Sigmoid colon (tissue), 7 donors: ENCODE results near the gene COL25A1. TPM values are rescaled to one million over a fixed set of nuclear protein-coding genes. Genes with fewer than 3 reads are reported as not detected.
"Not testable (repeated sequence)": the region's sequence is repeated elsewhere in the genome, so short reads cannot be mapped to it uniquely, and the experiment has no call there.

Experiments used
- DNase-seq: peaks from one replicate; pipeline ENCODE4 v3.0.0-alpha.2; 2019
- H3K27ac ChIP-seq, 4 donors: fragments of 200-600 bp; sonication (generic); one replicate each; pipeline ENCODE4 v1.5.1; 2016 to 2019; ENCODE audit warnings: mild to moderate bottlenecking in 1 of 4
- H3K27me3 ChIP-seq, 3 donors: fragments of 200-600 bp; sonication (generic); one replicate each; pipeline ENCODE4 v1.5.1; 2019; ENCODE audit warnings: mild to moderate bottlenecking in 1 of 3
- H3K36me3 ChIP-seq, 4 donors: fragments of 200-600 bp; sonication (generic); one replicate each; pipeline ENCODE4 v1.5.1; 2016 to 2019
- H3K4me1 ChIP-seq, 4 donors: fragments of 200-600 bp; sonication (generic); one replicate each; pipeline ENCODE4 v1.5.1; 2017 to 2019
- H3K4me3 ChIP-seq, 4 donors: fragments of 200-600 bp; sonication (generic); one replicate each; pipeline ENCODE4 v1.5.1; 2017 to 2019; ENCODE audit warnings: mild to moderate bottlenecking in 2 of 4, moderate library complexity in 1 of 4
- H3K9me3 ChIP-seq, 4 donors: fragments of 200-600 bp in 3 of 4; sonication (generic) in 3 of 4; one replicate each; pipeline versions ENCODE4 v1.5.1 to v1.6.1; 2013 to 2019
- CTCF ChIP-seq, 4 experiments: fragments of 450-650 bp in 3 of 4; fragments of 200-600 bp in 1 of 4; IDR thresholded peaks; one replicate each; pipeline ENCODE4 v1.5.1; 2016 to 2019; ENCODE audit warnings: antibody characterized with exemption in 4 of 4, mild to moderate bottlenecking in 3 of 4, moderate library complexity in 2 of 4
- EP300 ChIP-seq, 4 donors: sonication (generic); formaldehyde crosslinking; IDR thresholded peaks; one replicate each; pipeline ENCODE4 v1.6.1; 2017; ENCODE audit warnings: antibody characterized with exemption in 4 of 4
- POLR2A ChIP-seq, 2 donors: fragments of 450-650 bp; IDR thresholded peaks; one replicate each; pipeline ENCODE4 v1.6.1; 2016; ENCODE audit warnings: antibody characterized with exemption in 2 of 2, mild to moderate bottlenecking in 2 of 2, moderate library complexity in 2 of 2
- POLR2AphosphoS5 ChIP-seq, 4 donors: sonication (generic); formaldehyde crosslinking; IDR thresholded peaks; one replicate each; pipeline ENCODE4 v1.6.1; 2017; ENCODE audit warnings: antibody characterized with exemption in 4 of 4
- WGBS, 2 donors: extraction: QIAGEN DNeasy Blood & Tissue Kit; methylation state at CpG; one replicate each; pipeline ENCODE4 v1.1.7; 2013; 5-methylcytosine and 5-hydroxymethylcytosine counted together
- intact Hi-C: fragments of 100-400 bp; cut with DNase I; formaldehyde crosslinking; loops from one replicate; pipeline ENCODE4 v1.15.1; 2023
- polyA plus RNA-seq, 3 donors: library from polyadenylated mRNA; stranded (reverse); fragments of 200-250 nt; gene quantifications; one replicate each; pipeline ENCODE4 v1.2.3, GENCODE V29; 2013
- total RNA-seq, 4 donors: library from RNA; depleted of rRNA; stranded (reverse); fragments of >200 nt; gene quantifications; one replicate each; pipeline ENCODE4 v1.1.0, GENCODE V29; 2016
- donor health status: healthy with polysubstance abuse.
- donor health status: Bipolar disorder and iron deficiency.
- donor health status: healthy.

The COL25A1 gene
- total and polyA plus RNA-seq, 7 donors, result 0.15 to 1.4 (median 0.41) TPM; not detected in 2

GRCh38 chr4:109077505-109077904 lies 225.0 kb downstream of the COL25A1 start:
- Histone ChIP-seq H3K4me3 (no peak overlapping the region), H3K36me3 (no peaks in the 10 kb centered on the region), H3K27me3 (no peaks in the 10 kb centered on the region), H3K27ac (no peak overlapping the region), H3K4me1 (peaks cover 0 to 12% (median 4%) of the 10 kb centered on the region in 4 donors), H3K9me3 (no peaks in the 10 kb centered on the region)
- WGBS, 2 donors, result 83 to 91% methylated on average over 3 of the region's 3 CpGs
- TF ChIP-seq CTCF (IDR thresholded peaks at IDR 0.05), result no peak
- TF ChIP-seq POLR2A (IDR thresholded peaks at IDR 0.05), result no peak
- no peak for TF ChIP-seq POLR2AphosphoS5 (IDR thresholded peaks at IDR 0.05)
- no peak for TF ChIP-seq EP300 (IDR thresholded peaks at IDR 0.05)
- DNase-seq, result no peak
- intact Hi-C loops, result no loop called here

GRCh38 chr4:109076709-109077108 lies 225.7 kb downstream of the COL25A1 start:
- intact Hi-C loops, H3K27me3 ChIP-seq, H3K27ac ChIP-seq, H3K36me3 ChIP-seq, H3K4me3 ChIP-seq, DNase-seq, H3K9me3 ChIP-seq: not testable (repeated sequence)
- peaks cover 0 to 12% (median 4%) of the 10 kb centered on the region in 4 donors for H3K4me1 ChIP-seq
- WGBS, 2 donors, result 95 to 96% methylated on average over 4 of the region's 4 CpGs

GRCh38 chr4:109075621-109076020 lies 226.8 kb downstream of the COL25A1 start:
- Histone ChIP-seq H3K4me1 (peaks cover 0 to 12% (median 4%) of the 10 kb centered on the region in 4 donors), H3K36me3 (no peaks in the 10 kb centered on the region), H3K27ac (no peak overlapping the region), H3K27me3 (no peaks in the 10 kb centered on the region), H3K4me3 (no peak overlapping the region), H3K9me3 (no peaks in the 10 kb centered on the region)
- WGBS, 2 donors, result 79 to 84% methylated on average over 3 of the region's 3 CpGs
- TF ChIP-seq CTCF (IDR thresholded peaks at IDR 0.05), result no peak
- TF ChIP-seq POLR2A (IDR thresholded peaks at IDR 0.05), result no peak
- TF ChIP-seq EP300 (IDR thresholded peaks at IDR 0.05), result no peak
- no peak for TF ChIP-seq POLR2AphosphoS5 (IDR thresholded peaks at IDR 0.05)
- intact Hi-C loops, result no loop called here
- DNase-seq, result no peak

GRCh38 chr4:109072595-109072994 lies 229.9 kb downstream of the COL25A1 start:
- DNase-seq, result no peak

GRCh38 chr4:109070677-109071076 lies 231.8 kb downstream of the COL25A1 start:
- H3K36me3 ChIP-seq, H3K4me1 ChIP-seq, H3K27me3 ChIP-seq, H3K27ac ChIP-seq, H3K4me3 ChIP-seq, intact Hi-C loops, H3K9me3 ChIP-seq, DNase-seq: not testable (repeated sequence)
- WGBS, 2 donors, result 81 to 86% methylated on average over 7 of the region's 7 CpGs

More at GRCh38 chr4:109072595-109072994, 229.9 kb downstream of the COL25A1 start:
- intact Hi-C loops, result no loop called here
- no peaks in the 10 kb centered on the region for H3K4me1 ChIP-seq
- WGBS, 2 donors, result 77 to 83% methylated on average over 2 of the region's 2 CpGs
- H3K27ac ChIP-seq, result no peak overlapping the region
- TF ChIP-seq POLR2AphosphoS5 (IDR thresholded peaks at IDR 0.05), result peak in 1 of 4 donors; percentile 15
- no peak for TF ChIP-seq EP300 (IDR thresholded peaks at IDR 0.05)
- TF ChIP-seq CTCF (IDR thresholded peaks at IDR 0.05), result no peak
- no peaks in the 10 kb centered on the region for H3K27me3 ChIP-seq
- no peaks in the 10 kb centered on the region for H3K36me3 ChIP-seq
- H3K4me3 ChIP-seq, result no peak overlapping the region
- H3K9me3 ChIP-seq, result no peaks in the 10 kb centered on the region

- Histone ChIP-seq H3K4me1 (no peaks in the 10 kb centered on the region), H3K36me3 (no peaks in the 10 kb centered on the region), H3K9me3 (no peaks in the 10 kb centered on the region), H3K27me3 (no peaks in the 10 kb centered on the region), H3K27ac (no peak overlapping the region), H3K4me3 (no peak overlapping the region)
- no peak for DNase-seq
- 55 to 77% methylated on average over 4 of the region's 4 CpGs for WGBS, 2 donors
- TF ChIP-seq EP300 (IDR thresholded peaks at IDR 0.05) (no peak), POLR2AphosphoS5 (IDR thresholded peaks at IDR 0.05) (no peak), CTCF (IDR thresholded peaks at IDR 0.05) (no peak), POLR2A (IDR thresholded peaks at IDR 0.05) (no peak)
- intact Hi-C loops, result no loop called here
These were observed 234.8 kb downstream of the COL25A1 start for GRCh38 chr4:109067508-109068235.
